WTC11 (cell line): Measurements from ENCODE around the gene CYP51A1.

Experiments used
- ATF1 ChIP-seq: sonication (generic); formaldehyde crosslinking; IDR thresholded peaks from 2 replicates; pipeline ENCODE4 v1.8.1; 2023; ENCODE audit warnings: mild to moderate bottlenecking, moderate library complexity, missing genetic modification reagents
- ATF2 ChIP-seq: sonication (generic); formaldehyde crosslinking; IDR thresholded peaks from 2 replicates; pipeline ENCODE4 v1.8.1; 2022; ENCODE audit warnings: low read depth, missing genetic modification reagents, borderline replicate concordance
- CTCF ChIP-seq: fragments of 200-600 bp; IDR thresholded peaks from 2 replicates; pipeline ENCODE4 v1.8.0; 2022; ENCODE audit warnings: antibody characterized with exemption
- ELF4 ChIP-seq: sonication (generic); formaldehyde crosslinking; IDR thresholded peaks from 2 replicates; pipeline ENCODE4 v1.8.1; 2022; ENCODE audit warnings: low read depth, mild to moderate bottlenecking, moderate library complexity, missing genetic modification reagents
- GABPB1 ChIP-seq: sonication (generic); formaldehyde crosslinking; IDR thresholded peaks from 2 replicates; pipeline ENCODE4 v1.8.1; 2023; ENCODE audit warnings: mild to moderate bottlenecking, missing genetic modification reagents
- IRF2 ChIP-seq: sonication (generic); formaldehyde crosslinking; IDR thresholded peaks from 2 replicates; pipeline ENCODE4 v1.8.0; 2022; ENCODE audit warnings: low read depth, missing genetic modification reagents, borderline replicate concordance
- MLX ChIP-seq: sonication (generic); formaldehyde crosslinking; IDR thresholded peaks from 2 replicates; pipeline ENCODE4 v1.8.1; 2023; ENCODE audit warnings: mild to moderate bottlenecking, missing genetic modification reagents, moderate library complexity
- MXD4 ChIP-seq: fragments of 250-450 bp; sonication (Bioruptor Pico); IDR thresholded peaks from 2 replicates; pipeline ENCODE4 v1.8.0; 2021; ENCODE audit warnings: mild to moderate bottlenecking, moderate library complexity, borderline replicate concordance
- NR3C1 ChIP-seq: sonication (generic); formaldehyde crosslinking; conservative IDR thresholded peaks from 2 replicates; pipeline ENCODE4 v1.8.1; 2023; ENCODE audit warnings: low read depth, mild to moderate bottlenecking, missing genetic modification reagents
- SP1 ChIP-seq: sonication (generic); formaldehyde crosslinking; conservative IDR thresholded peaks from 2 replicates; pipeline ENCODE4 v1.8.1; 2022; ENCODE audit warnings: missing genetic modification reagents
- ZNF121 ChIP-seq: sonication (generic); formaldehyde crosslinking; IDR thresholded peaks from 2 replicates; pipeline ENCODE4 v1.8.0; 2023; ENCODE audit warnings: missing genetic modification reagents

GRCh38 chr7:92155108-92155739, 20.9 kb upstream of the CYP51A1 start:
- TF ChIP-seq ATF1 (CRISPR knock-in tag), result no peak
- TF ChIP-seq ELF4 (CRISPR knock-in tag), result no peak
- TF ChIP-seq GABPB1 (CRISPR knock-in tag), result no peak
- no peak for TF ChIP-seq ZNF121 (CRISPR knock-in tag)
- TF ChIP-seq SP1, result no peak
- TF ChIP-seq CTCF, result no peak
- no peak for TF ChIP-seq MLX (CRISPR knock-in tag)
- no peak for TF ChIP-seq IRF2 (CRISPR knock-in tag)
- no peak for TF ChIP-seq ATF2 (CRISPR knock-in tag)
- TF ChIP-seq NR3C1 (CRISPR knock-in tag), result no peak
- no peak for TF ChIP-seq MXD4 (CRISPR knock-in tag)
